GM21390 (cell line): ENCODE measurements around the gene YIPF1.
"Not testable (repeated sequence)": the region's sequence is repeated elsewhere in the genome, so short reads cannot be mapped to it uniquely, and the experiment has no call there.

Source experiments
- ATAC-seq: cut with Tn5 transposase; IDR thresholded peaks from one replicate; pipeline ENCODE4 v1.9.1; 2021; ENCODE audit not compliant: unreplicated experiment

YIPF1 gene

GRCh38 chr1:53895421-53895820, 5.8 kb upstream of the YIPF1 start:
- ATAC-seq, result no peak

- no peak for ATAC-seq
Observed at GRCh38 chr1:53894644-53895043, 5.0 kb upstream of the YIPF1 start.

- no peak for ATAC-seq
Observed at GRCh38 chr1:53893999-53894636, 4.5 kb upstream of the YIPF1 start, which contains the start of gene DIO1. TSS of gene DIO1 (plus strand) at chr1:53894187. CDS start at chr1:53894211, 24 bp downstream.

GRCh38 chr1:53892911-53893310, 3.3 kb upstream of the YIPF1 start:
- no peak for ATAC-seq

GRCh38 chr1:53891678-53892077, 2.1 kb upstream of the YIPF1 start:
- ATAC-seq, result no peak

- no peak for ATAC-seq
Observed at GRCh38 chr1:53891018-53891417, 1.4 kb upstream of the YIPF1 start.

- no peak for ATAC-seq
Observed at GRCh38 chr1:53890522-53890941, 935 bp upstream of the YIPF1 start.

- ATAC-seq, result no peak
Observed at GRCh38 chr1:53888681-53889080, 916 bp downstream of the YIPF1 start.

GRCh38 chr1:53883600-53883999, 6.0 kb downstream of the YIPF1 start:
- not testable (repeated sequence) for ATAC-seq

GRCh38 chr1:53881853-53882252, 7.7 kb downstream of the YIPF1 start:
- not testable (repeated sequence) for ATAC-seq

- ATAC-seq, result no peak
Observed at GRCh38 chr1:53878492-53879105, 11.0 kb downstream of the YIPF1 start.

GRCh38 chr1:53875150-53875549, 14.4 kb downstream of the YIPF1 start:
- ATAC-seq, result not testable (repeated sequence)

- ATAC-seq, result no peak
Observed at GRCh38 chr1:53871773-53872484, 17.7 kb downstream of the YIPF1 start.

GRCh38 chr1:53871221-53871620, 18.4 kb downstream of the YIPF1 start:
- no peak for ATAC-seq

- ATAC-seq, result no peak
Observed at GRCh38 chr1:53869454-53870117, 20.0 kb downstream of the YIPF1 start.

GRCh38 chr1:53868565-53868964, 21.0 kb downstream of the YIPF1 start:
- ATAC-seq, result no peak

- no peak for ATAC-seq
Observed at GRCh38 chr1:53862507-53862906, 27.1 kb downstream of the YIPF1 start.

GRCh38 chr1:53860967-53861411, 28.6 kb downstream of the YIPF1 start:
- no peak for ATAC-seq

- no peak for ATAC-seq
Observed at GRCh38 chr1:53851571-53852285, 37.9 kb downstream of the YIPF1 start.

GRCh38 chr1:53850082-53850673, 39.4 kb downstream of the YIPF1 start:
- ATAC-seq, result no peak
